Measurements from ENCODE around the gene ARID5A. TPM values are rescaled to one million over a fixed set of nuclear protein-coding genes. Genes with fewer than 3 reads are reported as not detected.

The ARID5A gene
- polyA plus RNA-seq, 1 donor: 3.1 TPM

DNA sequence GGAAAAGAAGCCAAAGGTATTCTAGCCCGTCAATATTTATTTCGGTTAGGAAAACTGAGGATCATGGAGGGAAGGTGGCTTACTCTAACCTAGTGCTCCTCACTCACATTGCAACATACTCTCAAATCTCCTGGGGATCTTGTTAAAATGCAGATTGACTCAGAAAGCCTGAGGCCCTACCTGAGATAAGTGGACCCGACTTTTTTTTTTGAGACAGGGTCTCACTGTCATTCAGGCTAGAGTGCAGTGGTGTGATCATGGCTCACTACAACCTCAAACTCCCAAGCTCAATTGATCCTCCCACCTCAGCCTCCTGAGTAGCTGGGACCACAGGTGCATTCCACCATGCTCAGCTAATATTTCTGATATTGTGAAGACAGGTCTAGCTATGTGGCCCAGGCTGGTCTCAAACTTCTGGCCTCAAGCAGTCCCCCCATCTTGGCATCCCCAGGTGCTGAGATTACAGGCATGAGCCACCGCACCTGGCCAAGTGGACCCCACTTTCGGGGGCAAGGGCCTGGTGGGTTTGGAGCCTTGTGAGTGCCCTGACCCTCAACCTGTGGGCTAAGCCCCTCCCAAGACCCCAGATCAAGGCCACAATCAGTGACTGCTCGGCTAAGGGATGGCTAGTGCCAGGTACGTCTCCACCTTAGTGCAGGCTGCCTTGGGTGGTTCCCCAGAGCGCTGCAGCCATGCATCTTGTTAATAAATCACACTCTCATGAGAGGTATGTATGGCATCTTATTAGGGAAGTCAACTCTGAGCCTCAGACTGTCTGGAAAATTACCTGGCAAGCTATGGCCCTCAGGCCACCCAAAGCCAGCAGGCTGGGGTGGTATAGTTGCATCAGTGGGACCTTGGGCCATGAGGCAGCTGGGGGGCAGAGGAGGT is 30.3 kb upstream of the ARID5A start:
- DNase-seq: no peak

DNA sequence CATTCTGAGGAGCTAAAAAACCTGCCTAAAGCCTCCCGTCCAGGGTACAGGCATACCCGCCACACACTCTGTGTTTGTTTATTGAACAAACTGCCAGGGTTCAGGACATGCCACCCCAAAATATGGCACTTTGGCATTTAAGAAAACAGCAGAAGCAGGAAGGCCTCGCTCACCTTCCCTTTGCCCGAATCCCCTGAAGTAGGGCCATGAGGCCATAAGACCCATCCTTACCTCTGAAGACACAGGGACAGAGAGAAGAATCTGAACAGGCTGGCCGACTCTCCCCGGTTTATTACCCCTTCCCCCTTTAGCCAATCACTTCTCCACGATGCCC is 29.7 kb upstream of the ARID5A start:
- no peak for DNase-seq

DNA sequence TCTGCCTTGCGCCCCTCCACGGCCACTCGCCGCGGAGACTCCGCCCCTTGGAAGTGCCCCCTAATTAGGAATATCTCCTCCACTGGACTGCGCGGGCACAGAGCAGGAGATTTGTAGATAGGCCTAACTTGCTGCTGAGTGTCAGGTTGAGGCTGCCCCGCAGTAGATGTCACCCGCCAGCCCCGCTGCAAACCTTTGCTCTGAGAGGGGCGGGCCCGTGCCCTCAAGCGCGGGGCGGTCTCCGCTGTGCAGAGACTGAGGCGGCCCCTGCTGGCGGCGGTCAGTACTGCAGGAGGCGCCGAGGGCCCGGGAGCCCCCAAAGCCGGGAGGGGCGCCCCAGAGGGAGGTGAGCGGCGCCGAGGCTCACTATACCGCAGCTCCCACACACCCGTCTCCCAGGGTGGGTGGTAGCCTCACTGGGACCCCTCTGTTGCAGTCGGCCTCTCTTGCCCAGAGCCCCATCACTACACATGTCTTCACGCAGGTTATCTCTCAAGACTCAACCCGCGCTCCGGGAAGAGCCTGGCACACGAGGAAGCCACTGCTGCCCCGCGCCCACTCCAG is 28.5 kb upstream of the ARID5A start:
- DNase-seq: no peak

DNA sequence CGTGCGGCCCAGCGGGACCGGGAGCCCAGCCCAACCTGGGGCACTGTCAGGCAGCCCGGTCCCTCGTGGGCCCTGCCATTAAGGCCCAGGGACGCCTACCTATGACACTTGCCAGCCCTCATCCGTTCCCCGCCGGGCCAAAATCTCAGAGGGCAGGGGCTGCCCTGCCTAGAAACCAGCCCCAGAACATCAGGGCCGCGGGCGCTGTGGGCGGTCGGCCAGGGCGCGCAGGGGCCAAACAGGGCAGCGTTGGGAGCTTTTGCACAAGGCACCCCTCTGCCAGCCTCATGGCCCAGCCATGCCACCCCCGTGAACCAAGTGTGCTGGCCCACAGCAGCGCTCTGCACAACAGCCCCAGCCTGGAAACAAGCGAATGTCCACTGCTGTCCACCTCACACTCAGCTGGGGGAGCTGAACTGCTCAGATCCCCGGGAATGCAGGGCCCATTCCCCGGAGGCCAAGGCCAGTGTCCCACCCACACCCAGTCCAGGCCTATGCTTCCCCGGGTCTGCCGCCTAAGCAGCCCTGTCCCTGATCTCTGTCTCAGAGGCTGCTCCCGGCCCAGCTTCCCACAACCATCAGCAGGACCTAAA is 27.9 kb upstream of the ARID5A start:
- no peak for DNase-seq

DNA sequence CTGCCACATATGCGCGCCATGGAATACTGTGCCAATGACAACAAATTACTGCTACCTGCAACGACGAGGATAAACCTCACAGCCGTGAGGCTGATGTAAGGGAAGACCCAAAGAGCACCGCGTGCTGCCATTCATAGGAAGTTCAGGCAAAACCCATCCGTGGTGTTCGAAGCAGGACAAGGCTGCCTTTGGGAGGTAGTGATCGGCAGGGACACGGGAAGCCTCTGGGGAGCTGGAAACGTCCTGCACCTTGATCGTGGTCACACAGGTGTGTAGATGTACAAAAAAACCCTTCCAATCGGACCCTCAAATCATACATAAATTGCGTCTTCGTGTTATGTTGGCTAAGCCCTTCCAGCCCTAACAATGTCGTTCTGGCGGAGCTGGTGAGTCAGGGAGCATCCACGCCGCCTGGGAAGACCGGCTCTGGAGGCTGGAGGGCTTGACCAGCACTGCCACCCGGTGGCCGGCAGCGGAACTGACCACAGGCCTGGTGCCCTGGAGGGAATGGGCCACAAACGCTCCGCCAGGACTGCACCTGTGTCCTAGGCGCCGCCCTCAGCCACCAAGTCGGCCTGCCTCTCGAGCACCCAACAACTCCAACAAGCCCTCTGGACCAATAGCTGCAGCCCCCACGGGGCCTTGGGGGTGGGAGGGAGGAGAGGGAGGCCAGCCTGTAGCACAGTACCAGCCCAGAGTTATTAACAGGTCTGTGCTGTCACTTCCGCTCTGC is 27.3 kb upstream of the ARID5A start:
- DNase-seq: peak; percentile 82

DNA sequence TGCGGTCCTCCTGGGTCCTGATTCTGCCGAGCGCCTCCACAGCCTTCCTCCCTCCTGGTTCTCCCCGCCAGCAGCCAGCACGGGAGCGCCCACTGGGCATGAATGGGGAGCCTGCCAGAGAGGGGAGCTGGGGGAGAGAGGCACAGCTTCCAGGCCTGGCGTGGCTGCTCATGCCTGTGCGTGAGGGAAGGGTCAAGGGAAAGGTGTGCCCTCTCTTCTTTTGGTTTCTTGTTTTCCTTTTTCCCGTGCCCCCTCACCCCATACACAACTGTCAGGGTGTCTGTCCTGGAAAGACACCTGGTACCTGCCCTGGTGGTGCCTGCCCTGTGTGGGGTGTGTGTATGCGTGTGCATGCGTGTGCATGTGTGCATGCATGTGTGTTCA is 26.7 kb upstream of the ARID5A start:
- DNase-seq: no peak

DNA sequence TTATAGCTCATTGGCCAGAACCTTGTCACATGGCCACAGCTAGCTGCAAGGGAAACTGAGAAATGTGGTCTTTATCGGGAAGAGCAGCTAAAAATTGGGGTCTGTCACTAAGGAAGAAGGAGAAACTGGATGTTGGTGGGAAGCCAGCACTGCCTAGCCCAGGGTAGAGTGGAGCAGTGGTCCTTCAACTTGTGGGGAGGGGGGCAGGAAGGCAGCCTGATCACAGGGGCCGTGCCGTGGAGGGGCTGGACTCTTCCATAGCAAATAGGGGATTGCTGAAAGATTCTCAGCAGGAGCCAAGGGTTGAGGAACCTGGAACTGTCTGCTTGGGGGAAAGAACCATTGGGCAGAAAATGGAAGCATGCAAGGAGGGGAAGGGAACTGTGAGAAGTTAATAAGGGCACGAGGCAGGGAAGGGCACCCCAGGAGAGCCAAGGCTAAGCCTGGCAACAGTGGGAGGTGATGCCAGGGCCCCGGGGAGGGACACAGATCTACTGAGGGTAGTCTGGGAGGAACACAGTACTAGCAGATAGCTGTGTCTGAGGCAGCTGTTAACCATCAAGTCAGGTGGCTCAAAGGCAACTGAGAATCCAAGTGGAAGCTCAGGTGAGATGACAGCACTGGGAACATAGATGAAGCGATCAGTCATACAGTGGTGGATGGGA is 25.5 kb upstream of the ARID5A start:
- DNase-seq: no peak

DNA sequence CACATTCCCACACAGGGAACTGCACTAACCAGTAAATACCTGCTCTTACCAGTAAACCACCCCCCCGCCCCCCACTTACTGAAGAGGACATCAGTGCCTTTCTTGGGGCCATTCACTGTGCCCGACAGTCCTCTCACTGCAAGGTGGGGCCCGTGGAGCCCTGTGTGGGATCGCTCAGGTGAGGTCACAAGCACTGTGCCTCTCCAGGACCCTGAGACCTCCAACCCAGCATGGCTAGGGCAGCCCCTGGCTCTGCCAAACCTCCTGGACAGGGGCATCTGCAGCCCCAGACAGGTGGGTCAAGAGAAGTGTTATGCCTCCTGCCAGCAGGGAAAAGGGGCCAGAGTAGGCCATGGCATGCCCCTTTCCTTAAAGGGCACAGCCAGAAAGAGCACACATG is 24.7 kb upstream of the ARID5A start:
- no peak for DNase-seq

DNA sequence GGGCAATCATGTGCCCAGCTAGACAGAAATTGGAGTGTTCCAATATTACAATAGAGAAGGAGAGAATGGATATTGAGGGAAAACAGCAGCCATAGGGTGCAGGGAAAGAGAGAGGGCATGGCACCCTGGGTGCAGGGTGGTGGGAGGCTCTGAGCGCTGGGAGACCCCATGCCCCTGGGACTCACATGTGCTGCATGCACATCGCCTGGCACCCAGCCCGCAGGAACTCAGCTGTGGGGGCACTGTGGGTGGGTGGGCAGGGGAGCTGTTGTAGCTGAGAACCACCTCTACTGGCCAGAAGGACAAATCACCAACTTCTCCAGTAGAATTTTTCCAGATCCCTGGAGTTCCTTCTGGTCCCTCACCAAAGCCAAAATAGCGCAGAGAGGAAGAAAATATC is 24.2 kb upstream of the ARID5A start:
- DNase-seq: no peak

DNA sequence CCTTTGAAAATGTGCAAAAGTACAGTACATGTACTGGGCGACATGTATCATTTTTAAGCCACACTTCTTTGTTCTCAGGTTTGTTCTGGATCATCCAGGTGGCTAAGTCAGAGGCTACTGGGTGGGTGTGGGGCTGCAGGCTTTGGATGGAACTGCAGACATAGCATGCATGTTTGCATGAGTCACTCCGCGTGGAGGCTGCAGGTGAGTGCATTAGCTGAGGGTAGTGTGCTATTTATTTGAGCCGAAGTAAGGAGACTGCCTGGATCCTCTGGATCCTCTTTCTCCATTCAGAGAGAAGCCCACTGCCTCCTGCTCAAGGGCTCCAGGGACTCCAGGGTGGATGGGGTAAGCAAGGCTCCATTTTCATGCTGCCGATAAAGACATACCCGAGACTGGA is 22.0 kb upstream of the ARID5A start:
- no peak for DNase-seq

DNA sequence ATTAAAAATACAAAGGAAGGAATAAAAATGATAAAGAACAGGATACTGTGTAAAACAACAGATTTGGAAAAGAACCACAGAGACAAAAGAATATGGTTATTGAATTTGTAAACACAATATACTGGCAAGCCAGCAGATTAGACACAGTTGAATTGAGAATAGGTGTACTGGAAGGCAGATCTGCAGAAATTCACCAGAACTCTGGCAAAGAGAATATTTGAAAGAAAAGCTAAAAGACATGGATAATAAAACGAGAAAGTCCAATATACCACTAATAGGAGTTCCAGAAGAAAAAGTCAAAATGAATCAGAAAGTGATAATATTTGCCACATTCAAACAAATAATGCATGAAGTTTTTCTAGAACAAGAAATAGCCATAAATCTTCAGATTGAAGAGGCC is 19.5 kb upstream of the ARID5A start:
- no peak for DNase-seq

DNA sequence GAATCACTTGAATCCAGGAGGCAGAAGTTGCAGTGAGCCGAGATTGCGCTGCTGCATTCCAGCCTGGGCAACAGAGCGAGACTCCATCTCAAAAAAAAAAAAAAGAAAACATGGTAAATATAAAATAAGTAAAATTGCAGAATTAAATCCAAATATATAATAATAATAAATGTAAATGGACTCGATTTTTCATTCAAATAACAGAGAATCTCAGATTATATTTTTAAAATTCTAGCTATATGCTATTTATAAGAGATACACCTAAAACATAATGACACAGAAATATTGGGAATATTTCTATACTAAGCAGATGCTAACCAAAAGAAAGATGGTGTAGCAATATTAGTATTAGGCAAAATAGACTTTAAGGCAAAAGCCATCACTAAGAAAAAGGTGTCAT is 16.3 kb upstream of the ARID5A start:
- DNase-seq: no peak

DNA sequence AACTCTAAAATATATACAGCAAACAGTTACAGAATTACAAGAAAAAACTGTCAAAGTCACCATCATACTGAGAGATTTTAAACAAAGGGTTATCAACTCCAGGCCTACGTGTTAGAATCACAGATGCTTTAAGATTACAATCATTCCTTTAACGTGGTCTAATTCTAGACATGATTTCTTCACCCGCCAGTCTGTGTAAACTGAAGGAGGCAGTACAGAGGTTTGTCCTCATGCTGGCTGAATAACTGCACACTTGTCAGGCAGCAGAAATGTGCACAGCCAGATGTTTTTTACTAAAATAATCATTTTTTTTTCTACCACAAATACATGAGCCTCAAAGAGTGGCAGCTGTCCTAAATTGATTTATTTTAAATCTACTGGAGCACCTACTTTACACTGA is 15.9 kb upstream of the ARID5A start:
- no peak for DNase-seq

DNA sequence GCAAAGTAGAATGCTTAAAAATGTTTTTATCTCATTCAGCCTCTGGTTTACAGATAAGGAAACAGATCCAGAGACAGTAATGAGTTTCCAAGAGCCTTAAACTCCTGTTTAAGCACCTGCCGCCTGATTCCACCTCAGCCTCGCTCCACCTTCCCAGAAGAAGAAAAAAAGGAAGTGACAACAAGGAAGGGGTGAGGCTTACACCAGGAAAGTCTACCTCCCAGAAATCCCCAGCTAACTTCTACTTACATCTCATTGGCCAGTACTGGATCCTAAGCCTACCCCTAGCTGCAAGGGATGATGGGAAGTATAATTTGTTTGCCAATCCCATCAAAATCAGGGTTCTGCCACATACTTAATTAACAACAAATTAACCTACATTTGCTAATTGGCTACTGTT is 15.3 kb upstream of the ARID5A start:
- no peak for DNase-seq

DNA sequence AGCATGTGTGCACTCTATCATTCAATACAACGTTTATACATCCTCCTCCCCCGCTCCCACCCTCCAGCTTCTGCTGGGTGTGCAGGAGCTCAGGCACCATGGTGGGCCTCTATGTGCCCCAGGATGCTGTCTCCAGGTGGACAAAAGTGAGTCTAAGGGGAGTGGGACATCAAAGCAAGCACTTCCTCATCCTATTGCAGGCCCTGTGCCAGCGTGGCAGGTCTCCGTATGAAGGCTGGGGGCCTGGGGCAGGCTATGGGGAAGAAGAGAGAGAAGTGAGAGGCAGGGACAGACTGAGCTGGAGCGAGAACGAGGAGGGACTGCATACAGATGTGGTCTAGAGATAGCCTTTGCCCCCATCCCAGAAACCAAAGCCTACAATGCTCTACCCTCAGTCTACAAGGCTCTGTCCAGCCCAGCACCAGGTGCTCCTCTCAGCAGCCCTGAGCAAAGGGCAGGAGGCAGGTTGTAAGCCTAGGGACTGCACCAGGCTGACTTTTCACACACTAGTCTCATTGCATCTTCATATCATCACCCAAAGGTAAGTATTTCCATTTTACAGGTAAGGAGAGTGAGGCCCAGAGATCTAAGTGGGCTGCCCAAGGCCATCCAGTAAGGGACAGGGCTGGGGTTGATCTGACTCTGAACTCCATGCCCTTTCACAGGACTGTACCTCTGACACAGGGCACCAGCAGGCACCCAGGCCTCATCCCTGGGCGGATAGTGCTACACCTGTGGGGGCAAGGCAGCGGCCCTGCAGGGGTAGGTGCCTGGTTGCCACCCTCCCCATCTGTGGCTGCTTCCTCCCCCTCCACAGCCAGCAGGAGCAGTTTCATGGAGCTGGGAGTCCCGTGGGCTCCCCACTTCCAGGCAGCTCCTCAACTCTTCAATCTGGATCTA is 14.0 kb upstream of the ARID5A start:
- DNase-seq: no peak

DNA sequence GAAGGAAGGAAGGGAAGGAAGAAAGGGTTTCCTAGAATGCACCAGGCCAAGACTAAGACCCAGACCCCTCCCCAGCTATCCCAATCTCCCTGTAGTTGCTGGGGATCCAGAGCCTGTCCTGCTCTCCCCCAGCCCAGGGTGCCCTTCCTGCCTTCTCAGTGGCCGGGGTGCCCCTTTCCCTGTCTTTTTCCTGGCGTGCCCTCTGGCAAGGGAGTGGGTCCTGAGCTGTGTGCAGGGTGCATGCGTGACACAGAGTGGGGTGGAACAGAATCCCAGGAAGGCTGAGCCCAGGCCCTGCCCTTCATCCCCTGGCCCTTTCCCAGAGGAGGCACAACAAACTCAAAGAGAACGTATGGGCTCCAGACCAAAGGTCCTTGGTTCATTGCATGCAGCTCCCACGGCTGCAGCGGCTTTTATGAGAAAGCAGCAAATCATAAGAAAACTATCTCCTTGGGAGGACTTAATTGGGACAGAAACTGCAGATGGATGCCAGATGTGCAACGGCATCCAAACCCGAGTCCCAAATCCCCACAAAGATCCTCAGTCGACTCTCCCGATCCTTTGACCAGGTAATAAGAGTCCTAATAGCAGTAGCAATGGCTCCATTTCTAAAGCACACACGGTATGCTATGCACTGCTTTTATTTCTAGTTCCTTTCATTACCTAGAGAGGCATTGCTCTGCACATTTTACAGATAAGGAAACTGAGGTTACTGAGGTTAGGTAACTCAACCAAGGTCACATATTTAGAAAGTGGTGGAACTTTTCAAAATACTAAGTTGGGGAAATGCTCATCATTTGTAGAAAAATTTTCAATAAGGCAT is 12.7 kb upstream of the ARID5A start:
- DNase-seq: no peak

DNA sequence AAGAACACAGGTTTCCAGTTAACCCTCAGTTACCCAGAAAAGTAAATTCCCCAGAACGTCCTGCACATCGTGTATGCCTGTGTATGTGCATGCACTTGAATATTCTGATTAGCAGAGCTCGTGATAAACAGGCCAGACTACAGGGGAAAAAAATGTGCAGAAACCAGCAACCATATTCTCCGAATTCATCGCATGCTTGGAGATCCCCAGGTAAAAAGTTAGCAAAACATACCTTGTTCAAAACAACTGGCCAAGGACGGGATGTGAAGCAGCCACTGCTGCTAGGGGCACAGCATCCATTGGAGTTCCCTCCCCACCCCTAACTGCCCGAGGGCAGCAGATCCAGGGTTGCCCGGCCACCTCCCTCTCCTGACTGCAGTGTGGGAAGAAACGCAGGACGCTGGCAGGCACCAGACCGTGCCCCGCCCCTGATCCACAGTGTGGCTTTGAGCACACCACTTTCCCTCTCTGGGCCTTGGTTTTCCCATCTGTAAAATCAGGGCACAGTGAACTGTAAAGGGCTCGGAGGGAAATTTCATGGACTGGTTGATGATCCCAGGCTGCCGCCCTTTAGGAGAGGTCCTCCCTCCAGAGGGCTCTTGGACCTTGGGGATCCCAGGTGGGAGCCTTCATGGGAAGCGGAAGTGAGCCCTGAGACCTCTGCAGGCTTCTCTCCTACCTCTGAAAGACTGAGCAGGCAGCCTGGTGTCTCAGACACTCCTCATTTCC is 11.9 kb upstream of the ARID5A start:
- DNase-seq: no peak

DNA sequence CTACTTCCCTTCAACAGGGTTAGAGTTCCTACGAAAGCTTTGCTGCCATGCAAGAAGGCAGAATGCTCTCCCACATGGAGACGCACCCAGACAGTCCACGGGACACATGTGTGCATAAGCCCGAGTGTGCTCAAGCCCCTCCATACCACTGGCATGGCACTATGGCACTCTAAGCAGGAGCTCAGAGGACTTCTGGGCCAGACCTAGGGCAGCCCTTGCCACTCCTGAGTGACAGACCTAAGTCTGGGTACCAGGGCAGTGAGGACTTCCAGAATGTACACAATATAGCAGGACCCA is 11.4 kb upstream of the ARID5A start:
- no peak for DNase-seq

DNA sequence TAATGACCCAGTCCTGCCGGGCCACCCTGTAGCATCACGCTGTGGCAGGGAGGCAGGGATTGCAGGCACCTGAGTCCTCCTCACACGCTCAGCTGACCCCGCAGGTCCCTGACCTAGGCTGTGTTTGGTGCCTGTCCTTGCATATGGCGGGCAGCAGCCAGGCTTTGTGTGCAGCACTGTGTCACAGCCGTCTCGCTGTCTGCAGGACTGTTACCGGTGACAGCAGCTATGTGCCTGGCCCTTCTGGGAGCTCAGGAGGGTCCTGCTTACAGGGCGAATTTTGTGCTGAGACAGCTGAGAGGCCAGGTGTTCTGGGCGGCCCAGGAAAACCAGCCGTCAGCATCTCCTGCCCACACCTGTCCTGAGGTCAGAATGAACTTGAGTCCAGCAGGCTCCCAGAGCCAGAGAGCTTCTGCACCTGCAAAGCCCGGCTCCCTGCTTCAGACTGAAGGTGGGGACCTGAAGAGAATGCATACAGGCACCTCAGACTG is 10.4 kb upstream of the ARID5A start:
- DNase-seq: no peak
